A673 (cell line): Measurements from ENCODE around the gene KRT80. TPM values are rescaled to one million over a fixed set of nuclear protein-coding genes. Genes with fewer than 3 reads are reported as not detected.

ENCODE experiments used
- BruUV-seq: library from RNA; stranded (reverse); fragments of 400-500 nt; replicated peaks from 2 replicates; lab custom pipeline; 2021; lab: Mats Ljungman, UMichigan
- CTCF ChIA-PET: fragments of 300-600 bp; sonication (Branson Sonifier 250); formaldehyde crosslinking; loops from one replicate; lab custom pipeline; 2022; ENCODE audit warnings: antibody characterized with exemption; lab: Charles Lee
- POLR2A ChIA-PET: fragments of 300-600 bp; sonication (Branson Sonifier 250); formaldehyde crosslinking; loops from one replicate; lab custom pipeline; 2022; ENCODE audit warnings: antibody characterized with exemption; ENCODE audit not compliant: low non-redundant PET; lab: Charles Lee
- DNase-seq: peaks from one replicate; pipeline ENCODE4 v3.0.0-alpha.2; 2015; ENCODE audit warnings: low spot score
- H3K27ac ChIP-seq: fragments of 200-600 bp; sonication (generic); 2 replicates; pipeline ENCODE4 v1.5.1; 2016; ENCODE audit warnings: mixed run types, low read depth, mild to moderate bottlenecking, mixed read lengths, antibody characterized with exemption, low read length; ENCODE audit not compliant: poor library complexity, severe bottlenecking
- H3K27me3 ChIP-seq: fragments of 200-600 bp; sonication (generic); replicated peaks from 2 replicates; pipeline ENCODE4 v1.6.1; 2017; ENCODE audit warnings: mixed run types, low read depth, mild to moderate bottlenecking, mixed read lengths, antibody characterized with exemption, low read length; ENCODE audit not compliant: insufficient read depth, poor library complexity
- H3K36me3 ChIP-seq: fragments of 200-600 bp; sonication (generic); 2 replicates; pipeline ENCODE4 v1.6.1; 2016; ENCODE audit warnings: mixed run types, mild to moderate bottlenecking, mixed read lengths, antibody characterized with exemption, low read length; ENCODE audit not compliant: insufficient read depth, poor library complexity, severe bottlenecking
- H3K4me1 ChIP-seq: fragments of 200-600 bp; sonication (generic); 2 replicates; pipeline ENCODE4 v1.6.1; 2017; ENCODE audit warnings: mixed run types, mild to moderate bottlenecking, mixed read lengths, antibody characterized with exemption, low read length; ENCODE audit not compliant: insufficient read depth, poor library complexity, severe bottlenecking
- H3K4me3 ChIP-seq: fragments of 200-600 bp; sonication (generic); 2 replicates; pipeline ENCODE4 v1.5.1; 2016; ENCODE audit warnings: low read depth, mixed run types, mild to moderate bottlenecking, mixed read lengths, low read length; ENCODE audit not compliant: poor library complexity, severe bottlenecking
- H3K9me3 ChIP-seq: fragments of 200-600 bp; sonication (generic); 2 replicates; pipeline ENCODE4 v1.6.1; 2016; ENCODE audit warnings: mixed run types, low read depth, mild to moderate bottlenecking, mixed read lengths, antibody characterized with exemption, low read length; ENCODE audit not compliant: poor library complexity, severe bottlenecking
- EZH2 ChIP-seq: fragments of 200-600 bp; sonication (generic); IDR thresholded peaks from 2 replicates; pipeline ENCODE4 v1.6.1; 2017; ENCODE audit warnings: borderline replicate concordance, low read depth, mild to moderate bottlenecking, mixed read lengths, antibody characterized with exemption, low read length; ENCODE audit not compliant: poor library complexity, severe bottlenecking
- intact Hi-C: fragments of 100-400 bp; cut with micrococcal nuclease; formaldehyde crosslinking; loops from one replicate; pipeline ENCODE4 v1.10.0; 2022; ENCODE audit not compliant: unreplicated experiment
- total RNA-seq: library from RNA; stranded (reverse); gene quantifications from 2 replicates; pipeline ENCODE4 v1.2.3, GENCODE V29; 2021
- TF ChIP-seq, protein P1 (sequence below): fragments of 300-800, 200-600 bp; sonication (generic); conservative IDR thresholded peaks from 2 replicates; pipeline ENCODE4 v1.5.1; 2017; ENCODE audit warnings: low read depth, mild to moderate bottlenecking, antibody characterized with exemption, low read length, moderate library complexity, mixed read lengths

KRT80 gene
- total RNA-seq, 1 experiment from 2014 or later, result 1.0 TPM

DNA sequence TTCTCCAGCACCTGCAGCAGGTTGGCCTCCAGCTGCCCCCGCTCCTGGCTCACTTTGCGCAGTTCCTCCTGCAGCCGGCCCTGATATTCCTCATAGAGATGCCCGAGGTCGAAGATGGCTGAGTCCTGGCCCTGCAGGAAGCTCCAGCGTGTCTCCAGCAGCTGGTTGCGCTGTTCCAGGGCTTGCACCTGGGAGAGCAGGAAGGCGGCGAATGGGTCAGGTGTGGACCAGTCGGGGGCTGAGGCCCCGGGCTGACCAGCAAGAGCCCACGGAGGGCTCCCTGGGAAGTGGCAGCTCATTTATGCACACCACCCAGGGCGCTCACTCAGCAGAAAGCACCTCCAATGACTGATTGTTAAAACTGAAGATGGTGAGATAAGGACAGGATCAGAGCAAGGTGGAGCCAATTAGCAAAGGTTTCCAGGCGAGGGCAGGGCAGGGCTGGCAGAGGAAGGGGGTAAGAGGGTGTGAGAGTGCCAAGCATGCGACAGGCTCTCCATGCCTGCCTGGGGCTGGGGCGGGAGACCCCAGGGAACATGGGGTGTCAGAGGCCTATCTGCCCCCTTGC, 6.3 kb downstream of the KRT80 start:
- Histone ChIP-seq H3K4me3 (no peak overlapping the region), H3K36me3 (no peaks in the 10 kb centered on the region), H3K27me3 (no peaks in the 10 kb centered on the region), H3K9me3 (no peaks in the 10 kb centered on the region), H3K27ac (no peak overlapping the region), H3K4me1 (peaks cover 10% of the 10 kb centered on the region)
- intact Hi-C loops, result no loop called here
- TF ChIP-seq, protein P1, sequence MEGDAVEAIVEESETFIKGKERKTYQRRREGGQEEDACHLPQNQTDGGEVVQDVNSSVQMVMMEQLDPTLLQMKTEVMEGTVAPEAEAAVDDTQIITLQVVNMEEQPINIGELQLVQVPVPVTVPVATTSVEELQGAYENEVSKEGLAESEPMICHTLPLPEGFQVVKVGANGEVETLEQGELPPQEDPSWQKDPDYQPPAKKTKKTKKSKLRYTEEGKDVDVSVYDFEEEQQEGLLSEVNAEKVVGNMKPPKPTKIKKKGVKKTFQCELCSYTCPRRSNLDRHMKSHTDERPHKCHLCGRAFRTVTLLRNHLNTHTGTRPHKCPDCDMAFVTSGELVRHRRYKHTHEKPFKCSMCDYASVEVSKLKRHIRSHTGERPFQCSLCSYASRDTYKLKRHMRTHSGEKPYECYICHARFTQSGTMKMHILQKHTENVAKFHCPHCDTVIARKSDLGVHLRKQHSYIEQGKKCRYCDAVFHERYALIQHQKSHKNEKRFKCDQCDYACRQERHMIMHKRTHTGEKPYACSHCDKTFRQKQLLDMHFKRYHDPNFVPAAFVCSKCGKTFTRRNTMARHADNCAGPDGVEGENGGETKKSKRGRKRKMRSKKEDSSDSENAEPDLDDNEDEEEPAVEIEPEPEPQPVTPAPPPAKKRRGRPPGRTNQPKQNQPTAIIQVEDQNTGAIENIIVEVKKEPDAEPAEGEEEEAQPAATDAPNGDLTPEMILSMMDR, result no peak
- TF ChIP-seq EZH2, result no peak
- no TSS peak for BruUV-seq
- no peak for DNase-seq
- CTCF ChIA-PET, result interaction anchor here (1.1 kb wide), 1 partner anchor 36 kb away, joined by 3 read pairs; no protein-coding TSS in a partner anchor
- POLR2A ChIA-PET, result interaction anchor here (0.7 kb wide), 1 partner anchor 125 kb away, joined by 3 read pairs; no protein-coding TSS in a partner anchor

DNA sequence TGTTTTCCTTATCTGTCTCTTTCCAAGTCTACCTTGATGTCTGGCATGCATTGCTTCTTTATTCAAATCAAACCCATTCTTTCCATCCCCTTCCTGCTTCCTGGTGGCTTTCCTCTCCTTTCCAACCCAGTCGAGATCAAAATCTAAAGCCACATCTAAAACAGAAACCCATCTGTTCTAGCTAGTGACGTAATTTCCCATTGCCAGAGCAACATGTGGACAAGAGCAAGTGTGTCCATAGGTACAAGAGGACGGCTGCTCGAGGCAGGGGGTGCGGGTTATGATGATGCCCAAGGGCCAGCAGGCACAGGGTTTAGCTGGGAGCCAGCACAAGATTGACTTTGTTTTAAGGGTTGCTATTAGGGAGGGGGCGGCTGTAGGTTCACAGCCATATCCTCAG, 7.0 kb downstream of the KRT80 start:
- BruUV-seq, result no TSS peak
- ChIA-PET CTCF (no interaction called here), POLR2A (no interaction called here)
- H3K27ac ChIP-seq, result no peak overlapping the region
- no peaks in the 10 kb centered on the region for H3K9me3 ChIP-seq
- intact Hi-C loops, result no loop called here
- DNase-seq, result no peak
- H3K27me3 ChIP-seq, result no peaks in the 10 kb centered on the region
- peaks cover 10% of the 10 kb centered on the region for H3K4me1 ChIP-seq
- TF ChIP-seq EZH2, result no peak
- TF ChIP-seq, protein P1, result no peak
- no peaks in the 10 kb centered on the region for H3K36me3 ChIP-seq
- H3K4me3 ChIP-seq, result no peak overlapping the region

DNA sequence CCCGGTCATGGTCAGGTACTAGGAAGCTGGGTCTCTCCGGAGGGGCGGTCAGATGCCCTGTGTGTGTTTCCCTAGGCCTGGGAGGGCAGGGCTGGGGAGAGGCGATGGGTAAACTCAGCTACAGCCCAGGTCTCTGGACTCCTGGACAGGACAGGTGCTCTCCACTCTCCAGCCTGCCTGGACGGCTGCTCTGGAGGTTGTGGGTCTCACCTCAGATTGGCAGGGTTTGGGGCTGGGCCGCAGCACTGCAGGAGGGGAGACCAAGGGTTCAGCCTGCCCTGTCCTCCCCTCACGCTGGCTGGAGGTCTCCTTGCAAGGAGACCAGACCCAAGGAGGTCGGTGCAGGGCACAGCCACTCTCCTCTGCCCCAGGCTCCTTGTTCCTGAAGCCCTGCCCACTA, 7.8 kb downstream of the KRT80 start:
- ChIA-PET CTCF (no interaction called here), POLR2A (no interaction called here)
- H3K27ac ChIP-seq, result no peak overlapping the region
- peaks cover 10% of the 10 kb centered on the region for H3K4me1 ChIP-seq
- H3K27me3 ChIP-seq, result no peaks in the 10 kb centered on the region
- intact Hi-C loops, result no loop called here
- no TSS peak for BruUV-seq
- no peaks in the 10 kb centered on the region for H3K36me3 ChIP-seq
- H3K9me3 ChIP-seq, result no peaks in the 10 kb centered on the region
- TF ChIP-seq EZH2, result no peak
- TF ChIP-seq, protein P1, result no peak
- no peak for DNase-seq
- H3K4me3 ChIP-seq, result no peak overlapping the region
